Panc1 (cell line): Measurements from ENCODE around the gene SEZ6L. TPM values are rescaled to one million over a fixed set of nuclear protein-coding genes. Genes with fewer than 3 reads are reported as not detected.

ENCODE experiments used
- ATAC-seq: fragments of 200-7000 bp; cut with Tn5 transposase; 2 replicates; pipeline ENCODE4 v1.9.1; 2020; ENCODE audit warnings: mild to moderate bottlenecking, moderate library complexity
- BruUV-seq: library from RNA; stranded (reverse); fragments of 400-500 nt; replicated peaks from 2 replicates; lab custom pipeline; 2021; lab: Mats Ljungman, UMichigan
- CTCF ChIA-PET: fragments of 300-600 bp; sonication (Branson Sonifier 250); formaldehyde crosslinking; loops from one replicate; lab custom pipeline; 2022; ENCODE audit warnings: antibody characterized with exemption; lab: Charles Lee
- POLR2A ChIA-PET: fragments of 300-600 bp; sonication (Branson Sonifier 250); formaldehyde crosslinking; loops from one replicate; lab custom pipeline; 2022; ENCODE audit warnings: antibody characterized with exemption; lab: Charles Lee
- DNase-seq: peaks from one replicate; pipeline ENCODE4 v3.0.0-alpha.2; 2010; ENCODE audit warnings: low read depth, low spot score
- H3K27ac ChIP-seq: 2 replicates; pipeline ENCODE4 v1.5.1; 2011; ENCODE audit warnings: mild to moderate bottlenecking, low read length, inconsistent platforms
- H3K27me3 ChIP-seq: fragments of 200-500 bp; sonication (Bioruptor generic); 2 replicates; pipeline ENCODE4 v1.6.0; 2014; ENCODE audit warnings: low read length, inconsistent platforms; ENCODE audit not compliant: control insufficient read depth, insufficient read depth
- H3K36me3 ChIP-seq: fragments of 200-500 bp; sonication (Bioruptor generic); 2 replicates; pipeline ENCODE4 v1.5.1; 2014; ENCODE audit warnings: inconsistent platforms, mild to moderate bottlenecking, low read length, moderate library complexity; ENCODE audit not compliant: control insufficient read depth, insufficient read depth
- H3K4me1 ChIP-seq: 2 replicates; pipeline ENCODE4 v1.5.1; 2011; ENCODE audit warnings: inconsistent platforms, mild to moderate bottlenecking, low read length, moderate library complexity; ENCODE audit not compliant: control insufficient read depth, insufficient read depth
- H3K4me3 ChIP-seq, 2 experiments: 2 replicates each; pipeline ENCODE4 v1.5.1; 2011 to 2012; ENCODE audit warnings: low read depth in 2 of 2, low read length in 2 of 2, mild to moderate bottlenecking in 2 of 2, inconsistent platforms in 1 of 2, moderate library complexity in 1 of 2
- H3K9me3 ChIP-seq: fragments of 200-500 bp; sonication (Bioruptor generic); 2 replicates; pipeline ENCODE4 v1.5.1; 2014; ENCODE audit warnings: low read depth, mild to moderate bottlenecking, inconsistent platforms, low read length, moderate library complexity; ENCODE audit not compliant: control insufficient read depth, insufficient read depth
- POLR2AphosphoS5 ChIP-seq: IDR thresholded peaks from 2 replicates; pipeline ENCODE4 v1.6.1; 2012; ENCODE audit warnings: mild to moderate bottlenecking, low read depth, low read length, moderate library complexity
- REST ChIP-seq, 2 experiments: IDR thresholded peaks; 2 replicates each; pipeline ENCODE4 v1.6.1; 2011 to 2012; ENCODE audit warnings: low read depth in 2 of 2, control low read depth in 1 of 2, low read length in 1 of 2, mild to moderate bottlenecking in 1 of 2, moderate library complexity in 1 of 2; ENCODE audit not compliant: insufficient read depth in 1 of 2
- SIN3A ChIP-seq: IDR thresholded peaks from 2 replicates; pipeline ENCODE4 v1.6.1; 2012; ENCODE audit warnings: low read depth, mild to moderate bottlenecking, low read length, moderate library complexity, borderline replicate concordance; ENCODE audit not compliant: insufficient read depth
- TCF7L2 ChIP-seq: IDR thresholded peaks from 2 replicates; pipeline ENCODE4 v1.6.1; 2011; ENCODE audit warnings: mild to moderate bottlenecking, low read depth, low read length, inconsistent platforms
- in situ Hi-C: cut with HindIII; loops from 2 replicates; pipeline ENCODE4 v1.10.0; 2016; ENCODE audit warnings: low sequenced_read_pairs, low pct_unique_long_range_greater_than_20kb
- intact Hi-C: fragments of 100-400 bp; cut with micrococcal nuclease; formaldehyde crosslinking; loops from one replicate; pipeline ENCODE4 v1.10.0; 2022; ENCODE audit not compliant: unreplicated experiment
- total RNA-seq: library from RNA; stranded (reverse); gene quantifications from one replicate; pipeline ENCODE4 v1.2.1, GENCODE V29; 2021; ENCODE audit not compliant: unreplicated experiment
- TF ChIP-seq, protein P1 (sequence below): fragments of 450-650 bp; IDR thresholded peaks from 2 replicates; pipeline ENCODE4 v1.5.1; 2017; ENCODE audit warnings: mild to moderate bottlenecking

Gene SEZ6L
- total RNA-seq, 1 experiment from 2014 or later = not detected

DNA sequence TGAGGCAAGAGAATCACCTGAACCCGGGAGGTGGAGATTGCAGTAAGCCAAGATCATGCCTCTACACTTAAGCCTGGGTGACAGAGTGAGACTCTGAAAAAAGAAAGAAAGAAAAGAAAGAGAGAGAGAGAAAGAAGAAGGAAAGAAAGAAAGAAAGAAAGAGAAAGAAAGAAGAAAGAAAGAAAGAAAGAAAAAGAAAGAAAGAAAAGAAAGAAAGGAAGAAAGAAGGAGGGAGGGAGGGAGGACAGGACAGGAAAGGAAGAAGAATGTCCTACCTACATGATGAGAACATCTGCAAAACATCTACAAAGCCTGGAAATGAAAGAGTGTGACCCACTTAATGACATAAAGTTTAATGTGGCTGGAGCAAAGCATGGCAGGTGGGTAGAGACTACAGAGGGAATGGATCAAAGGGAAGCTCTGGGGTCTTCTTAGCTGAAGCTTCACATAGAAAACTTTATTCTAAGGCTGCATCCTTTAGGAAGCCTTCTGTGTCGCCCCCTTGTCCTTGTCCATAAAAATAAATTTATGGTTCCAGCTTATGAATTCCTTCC is 147.5 kb downstream of the SEZ6L start:
- ATAC-seq (no peak), DNase-seq (no peak)
- Histone ChIP-seq H3K4me3 (no peak overlapping the region), H3K27me3 (no peaks in the 10 kb centered on the region; the same call in 1 of the 2 replicates), H3K27ac (no peak overlapping the region), H3K4me1 (no peaks in the 10 kb centered on the region), H3K36me3 (no peaks in the 10 kb centered on the region), H3K9me3 (no peaks in the 10 kb centered on the region)
- POLR2A ChIA-PET = no interaction called here
- TF ChIP-seq REST (IDR thresholded peaks at IDR 0.05; ENCODE audit: insufficient read depth in 1 of 2, low read depth in 2 of 2, low read length in 1 of 2) (no peak), SIN3A (no peak), TCF7L2 (no peak), POLR2AphosphoS5 (no peak)
- TF ChIP-seq, protein P1, sequence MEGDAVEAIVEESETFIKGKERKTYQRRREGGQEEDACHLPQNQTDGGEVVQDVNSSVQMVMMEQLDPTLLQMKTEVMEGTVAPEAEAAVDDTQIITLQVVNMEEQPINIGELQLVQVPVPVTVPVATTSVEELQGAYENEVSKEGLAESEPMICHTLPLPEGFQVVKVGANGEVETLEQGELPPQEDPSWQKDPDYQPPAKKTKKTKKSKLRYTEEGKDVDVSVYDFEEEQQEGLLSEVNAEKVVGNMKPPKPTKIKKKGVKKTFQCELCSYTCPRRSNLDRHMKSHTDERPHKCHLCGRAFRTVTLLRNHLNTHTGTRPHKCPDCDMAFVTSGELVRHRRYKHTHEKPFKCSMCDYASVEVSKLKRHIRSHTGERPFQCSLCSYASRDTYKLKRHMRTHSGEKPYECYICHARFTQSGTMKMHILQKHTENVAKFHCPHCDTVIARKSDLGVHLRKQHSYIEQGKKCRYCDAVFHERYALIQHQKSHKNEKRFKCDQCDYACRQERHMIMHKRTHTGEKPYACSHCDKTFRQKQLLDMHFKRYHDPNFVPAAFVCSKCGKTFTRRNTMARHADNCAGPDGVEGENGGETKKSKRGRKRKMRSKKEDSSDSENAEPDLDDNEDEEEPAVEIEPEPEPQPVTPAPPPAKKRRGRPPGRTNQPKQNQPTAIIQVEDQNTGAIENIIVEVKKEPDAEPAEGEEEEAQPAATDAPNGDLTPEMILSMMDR = no peak
- CTCF ChIA-PET = no interaction called here
- intact Hi-C loops = loop anchor here (10.0 kb wide), 1 partner anchor 58 kb away; no protein-coding TSS in a partner anchor
- in situ Hi-C loops = no loop called here
- BruUV-seq = no TSS peak

GRCh38 chr22:26318975-26319374 is 149.7 kb downstream of the SEZ6L start:
- intact Hi-C loops (loop anchor here (10.0 kb wide), 1 partner anchor 56 kb away; no protein-coding TSS in a partner anchor), in situ Hi-C loops (no loop called here)
- H3K27me3 ChIP-seq = no peaks in the 10 kb centered on the region; the same call in 1 of the 2 replicates
- no TSS peak for BruUV-seq
- CTCF ChIA-PET = no interaction called here
- H3K36me3 ChIP-seq = no peaks in the 10 kb centered on the region
- H3K9me3 ChIP-seq = no peaks in the 10 kb centered on the region
- POLR2A ChIA-PET = no interaction called here
- no peaks in the 10 kb centered on the region for H3K4me1 ChIP-seq
- no peak overlapping the region for H3K4me3 ChIP-seq
- ATAC-seq = no peak
- TF ChIP-seq TCF7L2 = no peak
- no peak for TF ChIP-seq POLR2AphosphoS5
- TF ChIP-seq REST (IDR thresholded peaks at IDR 0.05; ENCODE audit: insufficient read depth in 1 of 2, low read depth in 2 of 2, low read length in 1 of 2) = no peak
- no peak for TF ChIP-seq SIN3A
- TF ChIP-seq, protein P1 = no peak
- DNase-seq = no peak
- no peak overlapping the region for H3K27ac ChIP-seq
